Measurements from ENCODE around the gene ALDOB.

ALDOB gene

DNA sequence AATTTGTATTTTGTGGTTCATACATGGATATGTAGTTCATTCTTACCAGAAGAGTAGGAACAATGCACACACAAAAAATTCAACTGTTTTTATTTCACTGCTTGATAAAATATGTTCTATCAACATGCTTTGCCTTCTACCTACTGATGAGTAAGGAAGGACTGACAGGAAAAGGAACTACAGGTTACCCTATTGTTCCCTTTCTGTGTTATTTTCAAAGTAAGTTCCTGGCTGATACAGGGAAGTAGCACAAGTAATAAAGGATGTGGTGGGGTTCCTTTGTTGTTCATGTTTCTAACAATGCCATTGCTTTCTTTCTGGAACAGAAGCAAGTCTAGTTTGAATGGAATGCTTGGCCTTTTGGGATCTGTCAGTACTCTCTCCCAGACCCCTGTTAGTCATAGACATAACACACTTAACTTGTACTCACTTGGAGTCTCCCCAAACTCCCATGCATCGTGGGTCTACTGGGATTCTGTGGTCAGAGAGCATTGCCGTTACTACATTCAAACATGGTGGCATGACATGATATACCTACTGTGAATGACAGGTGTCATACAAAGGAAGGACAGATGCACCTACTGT, 20.2 kb upstream of the ALDOB start:
- DNase-seq: no peak

DNA sequence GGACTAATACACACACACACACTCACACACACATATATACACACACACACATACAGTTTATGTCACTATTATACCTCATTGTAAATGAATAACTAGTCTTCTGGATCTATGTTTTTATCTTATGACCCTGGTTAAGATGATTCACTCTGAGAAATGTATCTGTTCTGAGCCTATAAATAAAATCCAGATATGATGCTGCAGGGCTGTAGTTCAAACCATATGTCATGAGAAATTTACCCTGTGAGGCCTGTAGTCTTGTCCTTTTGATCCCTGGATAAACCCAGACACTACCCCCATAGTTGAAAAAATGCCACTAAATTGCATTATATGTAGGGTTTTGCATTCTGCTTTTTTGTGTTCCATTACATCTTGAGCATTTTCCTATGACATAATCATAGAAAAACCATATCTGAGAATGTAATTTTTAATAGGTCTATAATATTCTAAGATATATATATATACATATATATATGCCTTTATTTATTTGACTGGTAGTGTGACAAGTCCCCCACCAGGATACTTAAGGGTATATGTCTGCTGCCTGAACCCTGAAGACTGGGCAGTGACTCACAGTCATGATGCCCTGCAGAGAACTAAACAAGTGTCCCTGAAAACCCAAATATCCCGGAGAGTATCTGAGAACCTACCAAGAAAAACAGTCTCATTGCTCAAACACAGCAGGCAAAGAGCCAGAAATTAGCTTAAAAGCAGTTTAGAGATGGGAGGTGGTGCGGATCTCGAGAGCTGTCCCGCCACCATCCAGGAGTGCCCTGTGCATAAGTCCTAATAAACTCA, 18.4 kb upstream of the ALDOB start:
- DNase-seq: no peak

DNA sequence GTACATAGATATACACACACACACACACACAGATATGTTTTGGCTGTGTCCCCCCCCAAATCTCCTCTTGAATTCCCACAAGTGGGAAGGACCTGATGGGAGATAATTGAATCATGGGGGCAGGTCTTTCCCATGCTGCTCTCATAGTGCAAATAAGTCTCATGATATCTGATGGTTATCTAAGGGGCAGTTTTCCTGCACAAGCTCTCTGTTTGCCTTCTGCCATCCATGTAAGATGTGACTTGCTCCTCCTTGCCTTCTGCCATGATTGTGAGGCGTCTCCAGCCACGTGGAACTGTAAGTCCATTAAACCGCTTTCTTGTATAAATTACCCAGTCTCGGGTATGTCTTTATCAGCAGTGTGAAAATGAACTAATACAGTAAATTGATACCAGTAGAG, 15.9 kb upstream of the ALDOB start:
- no peak for DNase-seq

DNA sequence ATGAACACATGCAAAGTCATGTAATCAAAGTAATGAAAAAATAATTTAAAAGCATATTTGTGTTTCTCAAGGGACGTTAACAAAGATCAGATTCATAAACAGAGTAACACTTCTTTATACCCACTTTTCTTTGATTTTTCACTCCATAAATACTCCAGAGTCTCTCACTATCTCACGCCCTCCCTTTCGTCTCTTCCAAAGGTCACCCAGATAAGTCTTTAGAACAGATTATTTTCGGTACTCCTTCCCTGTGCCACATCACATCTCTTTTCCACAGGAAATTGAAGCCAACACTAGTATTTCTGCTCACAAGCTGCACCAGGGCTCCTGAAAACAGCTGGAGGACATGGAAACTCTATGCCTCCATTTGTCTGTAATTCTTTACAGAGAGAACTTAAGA, 15.4 kb upstream of the ALDOB start:
- no peak for DNase-seq

DNA sequence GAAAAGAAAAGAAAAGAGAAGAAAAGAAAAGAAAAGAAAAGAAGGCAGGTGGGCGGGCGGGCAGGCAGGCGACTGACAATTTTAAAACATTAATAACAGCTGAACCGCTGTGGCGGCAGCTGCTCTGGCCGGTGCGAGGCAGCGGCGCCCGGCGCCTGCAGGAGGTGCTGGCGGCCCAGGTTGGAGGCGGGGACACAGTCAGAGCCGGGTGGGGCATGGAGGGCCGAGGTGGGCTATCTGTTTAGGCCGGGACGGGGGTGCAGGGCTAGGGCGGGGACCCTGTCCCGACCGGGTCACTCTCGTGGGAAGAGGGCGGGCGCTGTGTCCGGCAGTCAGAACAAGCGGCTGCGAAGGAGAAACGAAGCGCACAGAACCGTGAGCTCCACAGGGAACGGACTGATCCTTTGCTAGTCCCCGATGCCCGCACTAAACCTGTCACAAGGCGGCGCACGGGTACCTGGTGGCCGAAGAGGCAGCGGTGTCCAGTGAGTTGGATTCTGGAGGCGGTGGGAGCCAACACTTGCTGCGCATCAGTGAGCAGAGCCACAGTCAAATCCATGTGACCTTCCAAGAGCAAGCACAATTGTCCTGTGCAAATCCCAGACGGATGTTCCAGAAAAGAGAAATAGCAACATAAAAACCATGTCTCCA, 13.6 kb upstream of the ALDOB start:
- DNase-seq: peak; percentile 27

DNA sequence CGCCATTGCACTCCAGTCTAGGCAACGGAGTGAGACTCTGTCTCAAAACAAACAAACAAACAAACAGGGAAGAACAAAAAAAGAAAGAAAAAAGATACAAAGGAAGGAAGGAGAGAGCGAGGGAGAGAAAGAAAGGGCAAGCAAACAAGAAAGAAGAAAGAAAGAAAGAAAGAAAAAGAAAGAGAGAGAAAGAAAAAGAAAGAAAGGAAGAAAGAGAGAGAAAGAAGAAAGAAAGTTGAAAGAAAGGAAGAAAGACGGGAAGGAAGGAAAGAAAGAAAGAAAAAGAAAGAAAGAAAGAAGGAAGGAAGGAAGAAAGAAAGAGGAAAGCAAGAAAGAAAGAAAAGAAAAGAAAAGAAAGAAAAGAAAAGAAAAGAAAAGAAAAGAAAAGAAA, 13.1 kb upstream of the ALDOB start:
- DNase-seq: no peak

DNA sequence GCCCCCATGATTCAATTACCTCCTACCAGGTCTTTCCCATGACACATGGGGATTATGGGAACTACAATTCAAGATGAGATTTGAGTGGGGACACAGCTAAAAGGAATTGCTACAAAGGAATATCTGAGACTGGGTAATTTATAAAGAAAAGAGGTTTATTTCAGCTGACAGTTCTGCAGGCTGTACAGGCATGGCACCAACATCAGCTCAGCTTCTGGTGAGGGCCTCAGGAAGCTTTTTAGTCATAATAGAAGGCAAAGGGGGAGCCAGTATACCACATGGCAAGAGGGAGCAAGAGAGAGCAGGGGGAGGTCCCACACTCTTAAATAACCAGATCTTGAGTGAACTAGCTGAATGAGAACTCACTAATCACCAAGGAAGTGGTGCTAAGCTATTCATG, 11.2 kb upstream of the ALDOB start:
- no peak for DNase-seq

DNA sequence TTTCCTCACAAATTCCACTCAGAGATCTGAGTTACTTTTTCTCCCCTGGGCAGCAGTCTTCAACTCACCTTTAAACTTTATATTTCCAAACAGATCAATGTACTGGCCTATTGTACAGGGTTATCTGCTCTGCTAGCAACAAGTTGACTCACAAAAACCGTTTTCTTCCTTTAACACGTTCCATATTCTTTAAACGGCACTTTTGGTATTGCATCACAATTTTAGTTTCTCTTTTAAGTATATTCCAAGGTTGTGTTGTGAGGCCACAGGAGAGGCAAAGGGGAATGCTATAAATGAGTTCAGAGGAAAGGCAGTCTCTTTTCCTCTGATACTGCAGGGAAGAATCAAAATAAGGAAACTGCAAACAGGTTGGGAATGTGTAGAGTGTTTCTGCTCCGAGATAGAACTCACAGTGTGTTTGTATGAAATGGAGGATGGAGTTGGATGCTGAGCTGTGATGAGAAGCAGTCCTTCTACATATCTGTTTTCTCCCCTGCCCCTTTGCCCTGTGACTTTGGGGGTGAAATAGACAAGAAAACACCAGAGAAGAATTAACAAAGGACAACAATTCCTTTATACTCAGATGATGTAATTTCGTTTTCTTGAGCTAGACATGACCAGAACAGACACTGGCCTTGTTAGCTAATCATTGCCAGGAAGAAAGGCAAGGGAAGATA, 9.9 kb upstream of the ALDOB start:
- no peak for DNase-seq

DNA sequence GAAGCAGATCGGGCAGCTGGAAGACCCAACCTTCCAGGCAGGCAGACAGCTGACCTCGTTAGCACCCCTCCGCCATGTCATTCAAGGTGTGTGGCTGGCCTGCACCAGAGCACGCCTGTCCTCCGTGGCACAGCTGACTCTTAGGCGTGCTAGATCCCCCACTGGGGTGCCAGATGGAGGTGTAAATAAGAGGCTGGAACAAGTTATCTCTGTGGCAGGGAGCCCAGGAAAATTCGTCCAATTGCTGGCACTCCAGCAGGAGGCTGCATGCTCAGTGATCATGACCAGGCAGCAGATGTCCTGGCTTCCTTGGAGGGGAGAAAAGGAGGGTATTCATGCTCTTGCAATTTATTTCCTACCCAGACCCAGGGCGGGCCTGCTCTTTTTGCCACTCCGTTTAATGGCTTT, 7.8 kb upstream of the ALDOB start:
- DNase-seq: no peak

DNA sequence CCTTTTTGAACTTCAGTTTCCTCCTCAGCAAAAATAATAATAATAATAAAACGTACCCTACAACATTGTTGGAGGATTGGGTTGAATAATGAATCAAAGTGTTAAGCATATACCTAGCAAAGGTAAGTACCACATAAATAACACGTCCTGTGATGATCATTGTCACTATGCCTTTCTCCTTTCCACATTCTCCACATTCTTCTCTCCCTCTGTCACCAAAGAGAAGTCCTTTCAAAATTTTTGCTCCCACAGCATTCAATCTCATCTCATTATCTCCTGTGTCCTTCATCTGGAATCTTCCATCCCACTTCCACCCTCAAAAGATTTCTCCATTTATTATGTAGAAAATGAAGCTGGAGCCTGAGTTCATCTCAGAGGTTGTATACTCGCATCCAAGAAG, 7.2 kb upstream of the ALDOB start:
- DNase-seq: no peak

DNA sequence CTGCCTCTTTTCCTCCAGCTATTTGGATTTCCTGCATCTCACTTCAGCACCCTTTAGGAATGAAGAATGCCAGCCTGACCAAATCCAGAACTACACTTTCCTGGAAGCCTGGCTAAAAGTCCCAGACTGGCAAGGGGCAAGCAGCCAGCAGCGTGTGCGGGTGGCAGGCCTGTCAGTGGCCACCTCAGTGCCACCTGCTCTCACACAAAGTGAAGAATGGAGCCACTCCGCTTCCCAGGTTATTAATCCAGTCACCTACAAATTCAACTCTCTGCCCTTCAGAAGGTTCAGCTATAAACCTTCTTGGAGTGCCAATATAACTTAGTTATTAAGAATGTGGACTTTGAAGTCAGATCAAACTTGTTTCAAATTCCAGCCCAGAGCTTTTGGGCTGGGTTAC, 6.7 kb upstream of the ALDOB start:
- DNase-seq: no peak

DNA sequence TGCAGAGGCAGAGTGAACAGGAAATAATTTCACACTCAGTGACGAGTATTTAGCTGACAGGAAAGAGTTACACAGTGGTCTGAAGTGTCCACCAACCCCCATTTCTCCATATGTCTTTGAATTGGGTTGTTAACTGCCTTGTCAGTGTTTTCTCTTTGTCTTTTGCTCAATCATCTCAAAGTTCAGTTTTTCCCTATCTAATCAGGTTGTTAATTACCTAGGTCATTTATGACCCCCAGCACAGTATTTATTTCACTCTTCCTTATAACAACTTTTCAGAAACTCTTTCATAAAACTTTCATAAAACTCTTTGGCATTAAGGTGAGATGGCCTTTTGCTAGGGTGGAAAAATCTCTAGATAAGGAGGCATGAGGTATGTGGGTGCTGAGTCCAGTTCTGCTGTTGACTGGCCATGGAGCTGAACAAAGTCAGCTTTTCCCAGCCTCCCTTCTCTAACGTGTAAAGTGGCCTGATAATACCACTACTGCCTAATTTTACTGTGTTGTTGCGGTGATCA, 5.2 kb upstream of the ALDOB start:
- no peak for DNase-seq

DNA sequence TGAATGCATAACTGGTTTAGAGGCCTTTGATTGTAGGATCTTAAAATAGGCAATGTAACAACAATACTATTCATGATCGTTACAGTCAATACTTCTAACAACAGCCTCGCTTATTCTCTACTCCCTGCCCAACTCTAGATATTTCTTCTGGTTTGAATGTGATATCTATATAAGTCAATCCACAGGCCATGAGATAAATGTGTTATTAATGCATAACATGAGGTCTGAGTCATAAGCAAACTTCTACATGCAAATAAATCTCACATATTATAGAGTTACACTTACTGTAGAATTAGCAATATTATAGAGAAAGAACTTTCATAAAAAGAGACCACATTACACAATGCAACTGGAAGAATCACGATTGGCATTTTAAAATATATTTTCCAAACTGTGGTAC, 2.9 kb upstream of the ALDOB start:
- DNase-seq: no peak

DNA sequence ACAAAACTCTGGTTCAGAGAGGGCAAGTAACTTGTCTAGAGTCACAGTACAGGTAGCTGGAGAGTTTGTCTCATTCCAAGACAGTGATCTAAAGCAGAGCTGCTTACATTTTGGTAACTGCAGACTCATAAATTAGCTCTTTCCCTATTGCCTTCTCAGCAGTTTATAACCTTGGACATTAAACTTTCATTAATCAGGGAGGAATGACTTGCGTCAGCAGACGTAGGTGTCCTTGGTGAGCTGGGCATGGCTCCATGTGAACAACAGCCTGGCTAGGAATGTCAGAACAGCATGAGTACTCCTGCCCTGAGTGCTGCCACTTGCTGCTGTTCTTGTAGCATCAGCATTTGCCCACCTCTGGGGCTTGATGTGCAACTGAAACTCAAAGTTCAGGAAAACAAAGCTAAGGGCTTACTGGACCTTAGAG, 2.2 kb upstream of the ALDOB start:
- no peak for DNase-seq

DNA sequence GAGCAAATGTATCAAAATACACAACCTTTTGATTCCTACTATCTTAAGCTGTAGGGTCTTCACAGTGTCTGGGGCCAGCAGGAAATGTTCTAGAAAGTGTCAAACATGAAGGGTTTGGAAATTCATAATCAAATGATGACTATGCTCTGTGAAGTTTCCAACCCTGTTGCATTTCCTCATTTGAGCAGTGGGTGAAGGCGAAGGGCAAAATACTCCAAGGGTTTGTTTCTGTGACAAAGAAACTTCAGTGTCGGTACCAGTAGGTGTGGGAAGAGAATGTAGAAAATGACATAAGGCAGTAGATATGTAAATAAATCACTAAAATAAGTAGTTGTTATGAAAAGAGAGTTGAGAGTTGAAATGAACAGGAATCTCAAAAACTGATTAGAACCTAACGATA, 576 bp downstream of the ALDOB start:
- DNase-seq: no peak

DNA sequence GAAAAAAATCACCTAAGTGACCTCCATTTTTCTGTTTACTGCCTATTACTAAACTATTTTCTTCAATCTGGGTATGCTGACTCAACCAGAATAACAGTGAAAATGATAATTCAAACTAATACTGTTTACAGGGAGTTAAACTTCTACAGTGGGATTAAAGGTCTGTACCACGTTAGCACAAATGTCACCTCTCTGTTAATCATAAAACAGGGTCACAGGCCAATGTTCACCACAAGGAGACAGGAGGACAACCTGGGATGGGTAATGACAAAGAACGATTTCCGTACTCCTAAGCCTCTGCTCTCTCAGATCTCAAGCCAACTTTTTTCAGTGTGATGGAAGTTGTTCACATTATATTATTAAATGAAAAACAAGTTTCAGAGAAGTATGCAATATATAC, 2.3 kb downstream of the ALDOB start:
- DNase-seq: no peak

DNA sequence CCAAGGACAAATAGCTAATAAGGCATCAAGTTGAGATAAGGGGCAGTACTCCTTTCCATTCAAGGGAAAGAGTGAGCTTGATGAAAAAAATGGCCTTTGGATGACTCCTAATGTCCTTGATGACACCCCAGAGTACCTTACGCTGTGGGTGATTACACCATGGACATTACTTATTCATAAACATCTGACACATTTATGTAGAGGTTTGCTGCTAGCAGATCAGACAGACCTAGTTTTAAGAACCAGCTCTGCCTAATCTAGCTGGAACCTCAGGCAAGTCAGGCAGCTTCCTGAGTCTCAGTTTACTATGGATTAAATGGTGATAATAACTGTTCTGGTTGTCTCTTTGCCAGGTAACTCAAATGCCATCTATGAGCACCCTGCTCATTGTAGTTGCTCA, 2.8 kb downstream of the ALDOB start:
- DNase-seq: no peak

DNA sequence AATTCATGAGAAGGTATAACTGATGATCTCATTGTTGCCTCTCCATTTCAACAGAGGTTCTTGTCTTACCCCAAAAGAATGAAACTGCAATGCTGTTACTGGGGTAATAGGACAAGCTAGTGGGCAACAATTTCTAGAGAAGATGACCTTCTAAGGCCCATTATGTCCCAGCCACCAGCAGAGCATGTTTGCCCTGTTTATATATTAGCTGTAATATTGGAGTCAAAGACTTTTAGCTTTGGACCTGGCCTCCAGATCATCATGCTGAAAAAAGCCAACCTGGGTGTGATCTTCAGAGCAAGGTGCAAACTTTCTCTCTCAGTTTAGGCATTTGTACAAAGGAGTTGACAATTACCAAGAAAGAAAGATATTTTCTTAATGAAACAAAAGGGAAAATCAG, 3.4 kb downstream of the ALDOB start:
- no peak for DNase-seq

DNA sequence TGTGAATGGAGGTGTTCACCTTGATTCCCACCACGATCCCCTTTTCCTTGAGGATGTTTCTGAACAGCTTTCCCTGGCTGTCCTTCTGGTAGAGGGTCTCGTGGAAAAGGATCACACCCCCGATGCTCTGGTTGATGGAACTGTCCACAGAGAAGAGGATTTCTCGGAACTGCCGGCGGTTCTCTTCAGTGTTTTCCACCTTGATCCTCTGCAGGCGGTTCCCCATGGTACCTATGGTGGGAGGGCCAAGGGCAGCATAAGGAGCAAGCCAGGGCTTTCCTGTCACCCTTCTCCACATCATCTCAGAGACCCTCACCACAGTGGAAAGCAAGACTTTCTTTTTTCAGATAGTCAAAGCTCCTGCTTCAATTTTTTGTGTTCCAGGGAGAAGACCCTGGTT, 5.8 kb downstream of the ALDOB start:
- no peak for DNase-seq

DNA sequence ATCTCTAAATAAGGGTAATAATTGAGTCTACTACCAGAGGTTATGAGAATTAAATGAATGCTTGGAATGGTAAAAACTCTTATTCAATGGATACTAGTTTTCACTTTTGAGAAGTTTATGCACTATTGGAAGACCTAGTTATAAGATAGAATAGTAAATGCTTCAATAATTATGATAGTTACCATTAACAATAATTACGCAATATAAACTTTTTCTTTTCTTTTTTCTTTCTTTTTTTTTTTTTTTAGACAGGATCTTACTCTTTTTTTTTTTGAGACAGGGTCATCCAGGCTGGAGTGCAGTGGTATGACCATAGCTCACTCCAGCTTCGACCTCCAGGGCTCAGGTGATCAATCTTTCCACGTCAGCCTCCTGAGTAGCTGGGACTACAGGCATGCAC, 6.7 kb downstream of the ALDOB start:
- no peak for DNase-seq

DNA sequence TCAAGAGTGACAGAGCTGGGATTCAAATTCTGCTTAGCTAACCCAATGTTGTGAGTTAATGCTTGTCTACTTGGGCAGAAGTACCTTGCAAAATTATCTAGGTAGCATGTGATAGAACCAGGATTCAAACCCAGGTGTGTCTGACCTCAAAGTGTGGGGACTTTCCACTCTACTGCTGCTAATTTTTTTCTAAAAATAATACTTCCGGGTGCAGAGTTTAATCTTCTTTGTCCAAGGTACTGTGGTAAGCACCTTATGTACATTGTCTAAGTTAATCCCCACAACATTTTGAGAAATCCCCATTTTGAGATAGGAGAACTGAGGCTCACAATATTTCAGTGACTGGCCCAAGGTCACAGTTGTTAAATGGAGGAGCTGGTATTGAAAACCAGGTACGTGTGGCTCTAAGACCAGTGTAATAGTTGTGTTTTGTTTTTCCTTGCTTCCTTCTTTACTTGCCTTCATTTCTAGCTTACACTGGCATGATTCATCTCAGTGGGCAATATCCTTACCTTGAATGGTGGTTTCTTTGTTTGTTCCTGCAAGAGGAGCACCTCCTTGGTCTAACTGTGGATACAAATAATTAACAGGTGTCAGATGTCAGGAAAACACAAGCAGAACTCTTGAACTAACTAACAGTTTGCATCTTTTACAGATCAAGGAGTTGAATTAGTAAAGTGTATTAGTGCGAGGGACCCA, 7.5 kb downstream of the ALDOB start:
- no peak for DNase-seq

DNA sequence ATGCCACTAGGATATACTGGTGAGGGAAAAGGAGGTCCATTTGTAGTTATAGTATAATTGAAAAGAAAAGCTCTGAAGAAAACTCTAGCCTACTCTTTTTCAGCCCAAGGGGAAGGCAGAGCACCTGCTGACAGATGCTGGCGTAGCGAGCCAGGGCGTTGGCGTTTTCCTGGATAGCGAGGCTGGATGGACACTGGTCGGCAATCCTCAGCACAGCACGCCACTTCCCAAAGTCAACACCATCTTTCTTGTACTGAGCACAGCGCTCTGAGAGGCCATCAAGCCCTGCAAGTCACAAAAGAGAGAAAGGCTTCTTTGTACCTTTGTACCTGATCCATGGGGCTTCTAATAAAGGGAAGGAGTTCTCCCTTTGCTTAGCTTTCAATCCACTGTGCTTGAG, 8.2 kb downstream of the ALDOB start:
- no peak for DNase-seq

DNA sequence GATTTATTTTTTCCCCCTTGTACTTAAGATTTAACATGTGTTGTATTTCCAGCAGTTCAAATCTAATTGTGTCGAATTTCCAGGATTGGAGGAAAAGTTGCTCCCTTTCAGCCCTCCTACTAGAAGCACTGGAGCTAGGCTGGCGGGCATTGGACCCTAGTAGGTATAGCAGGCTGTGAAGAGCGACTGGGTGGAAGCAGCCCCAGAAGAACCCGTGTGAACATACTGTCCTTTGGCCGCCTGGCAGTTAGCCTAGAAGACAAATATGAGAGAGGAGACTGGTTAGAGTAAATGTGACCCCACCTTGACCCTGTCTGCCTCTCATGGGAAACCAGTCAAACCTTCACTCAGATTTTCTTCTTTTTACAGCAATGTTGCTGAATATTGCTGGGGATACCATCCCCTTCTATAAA, 13.9 kb downstream of the ALDOB start:
- no peak for DNase-seq
